GM19467 (cell line): ENCODE measurements around the gene FNDC1.

ENCODE experiments used
- ATAC-seq: cut with Tn5 transposase; IDR thresholded peaks from one replicate; pipeline ENCODE4 v1.9.1; 2021; ENCODE audit warnings: mild to moderate bottlenecking, moderate library complexity; ENCODE audit not compliant: unreplicated experiment

The FNDC1 gene

DNA sequence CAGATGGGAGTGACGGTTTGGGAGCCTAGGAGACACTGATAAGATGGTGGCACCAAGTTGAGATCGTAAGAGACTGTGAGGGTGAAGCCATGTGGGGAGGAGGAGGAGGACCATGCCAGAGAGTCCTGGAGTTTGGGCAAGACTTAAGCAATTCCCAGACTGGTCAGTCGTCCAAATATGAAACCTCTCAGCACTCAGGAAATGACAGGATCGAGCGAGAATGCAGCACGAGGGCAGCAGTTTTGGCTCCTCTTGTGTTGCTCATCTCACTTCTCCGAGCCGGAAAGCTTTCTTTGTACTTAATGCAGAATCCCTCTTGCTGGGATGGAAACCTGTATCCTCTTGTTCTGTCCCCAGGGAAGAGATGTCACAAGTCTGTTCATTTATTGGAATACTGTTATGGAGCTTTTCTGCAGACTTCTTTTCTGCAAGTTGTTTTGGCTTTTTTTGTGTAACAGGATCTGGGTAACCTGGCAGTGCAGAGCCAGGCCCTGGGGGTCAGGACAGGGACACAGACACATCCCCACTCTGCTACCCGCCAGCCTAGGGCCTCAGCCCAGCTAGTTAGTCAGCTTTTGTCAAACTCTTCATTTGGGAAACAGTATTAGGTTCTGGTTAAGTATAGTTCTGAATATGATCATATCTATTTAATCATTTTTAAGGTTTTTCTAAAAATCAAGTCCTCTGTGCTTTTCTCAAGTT, 34.3 kb downstream of the FNDC1 start:
- ATAC-seq, result no peak

DNA sequence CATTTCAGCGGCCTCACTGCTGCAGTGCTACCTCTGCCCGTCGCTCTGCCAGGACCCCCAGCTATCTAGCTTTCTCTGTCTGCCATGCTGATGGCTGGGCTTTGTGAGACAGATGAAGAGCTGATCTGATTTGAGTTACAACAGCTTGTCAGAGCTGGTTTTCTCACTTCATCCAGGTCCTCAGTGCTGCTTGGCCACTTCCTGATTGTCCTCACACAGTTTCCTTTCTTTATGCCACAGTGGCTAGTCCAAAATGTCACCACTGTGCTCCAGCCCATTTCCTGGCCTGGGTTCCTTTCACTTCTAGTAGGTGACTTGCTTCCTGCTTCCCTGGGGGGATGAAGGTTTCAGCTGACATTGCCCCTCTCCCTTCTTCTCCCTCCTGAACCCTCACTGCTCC, 35.4 kb downstream of the FNDC1 start:
- no peak for ATAC-seq

DNA sequence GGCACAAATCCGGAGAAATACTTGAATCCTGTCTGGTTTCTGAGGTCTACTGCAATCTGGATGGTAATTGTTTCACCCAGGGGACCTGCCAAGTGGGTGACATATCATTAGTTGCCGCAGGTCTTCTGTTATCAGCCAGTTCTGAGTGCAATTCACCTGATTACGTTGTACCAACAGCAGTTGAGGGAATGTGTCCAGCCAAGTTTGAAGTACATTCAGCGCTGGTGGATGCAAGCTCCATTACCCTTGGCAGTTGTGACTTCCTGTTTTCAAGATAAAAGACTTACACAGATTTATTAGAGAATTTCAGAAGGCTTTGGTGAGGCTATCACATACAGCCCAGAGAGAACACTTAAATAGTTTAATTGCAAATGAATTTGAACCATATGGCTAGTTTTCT, 42.8 kb downstream of the FNDC1 start:
- no peak for ATAC-seq

DNA sequence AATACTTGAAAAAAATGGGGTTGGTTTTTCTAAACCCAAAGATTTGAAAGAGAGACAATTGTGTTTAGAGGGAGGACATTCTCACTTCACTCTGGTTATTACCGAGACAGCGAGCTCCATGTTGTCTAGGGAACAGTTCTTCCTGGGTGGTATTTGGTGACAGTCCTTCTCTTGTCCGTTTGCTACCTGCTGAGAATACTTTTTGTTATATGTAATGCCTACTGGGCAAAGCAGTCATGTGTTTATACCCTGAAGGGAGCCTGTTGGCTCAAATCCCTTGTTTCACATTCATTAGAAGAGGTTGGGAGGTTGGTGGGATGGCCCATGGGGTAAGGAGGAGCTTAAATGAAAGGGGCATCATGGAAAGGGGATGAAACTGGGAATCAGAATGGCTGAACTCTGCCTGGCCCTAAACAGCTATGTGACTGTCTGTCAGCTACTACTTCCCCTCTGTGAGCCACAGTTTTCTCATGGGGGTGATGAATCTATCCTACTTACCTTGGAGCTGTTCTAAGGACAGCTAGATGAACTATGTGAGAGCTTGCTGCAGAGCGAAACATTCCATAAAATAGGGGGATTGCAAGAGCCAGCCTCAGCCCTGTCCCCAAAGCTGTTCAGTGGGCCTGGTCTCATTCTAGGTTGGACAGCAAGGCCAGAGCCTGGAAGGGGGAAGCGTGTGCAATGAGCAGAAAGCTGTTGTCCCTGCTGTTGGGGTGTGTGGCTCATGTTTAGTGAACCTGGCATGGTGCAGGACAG, 43.5 kb downstream of the FNDC1 start:
- no peak for ATAC-seq

DNA sequence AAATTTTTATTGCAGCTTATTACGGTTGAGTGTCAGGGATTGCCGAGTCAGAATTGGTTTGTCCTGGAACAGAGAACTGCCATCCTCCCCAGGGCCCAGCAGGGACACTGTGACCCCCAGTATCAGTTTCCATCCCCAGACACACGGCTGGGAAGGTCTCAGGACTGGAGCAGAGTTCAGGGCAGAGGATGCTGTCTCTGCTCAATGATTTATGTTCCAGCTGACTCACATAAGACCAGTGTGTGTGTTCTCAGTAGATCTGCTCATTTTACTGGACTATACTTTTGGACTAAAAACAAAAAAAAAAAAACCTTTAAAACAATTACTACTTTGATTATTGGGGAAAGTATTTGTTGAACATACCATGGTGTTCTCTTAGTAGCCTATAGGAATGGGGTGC, 44.2 kb downstream of the FNDC1 start:
- no peak for ATAC-seq

DNA sequence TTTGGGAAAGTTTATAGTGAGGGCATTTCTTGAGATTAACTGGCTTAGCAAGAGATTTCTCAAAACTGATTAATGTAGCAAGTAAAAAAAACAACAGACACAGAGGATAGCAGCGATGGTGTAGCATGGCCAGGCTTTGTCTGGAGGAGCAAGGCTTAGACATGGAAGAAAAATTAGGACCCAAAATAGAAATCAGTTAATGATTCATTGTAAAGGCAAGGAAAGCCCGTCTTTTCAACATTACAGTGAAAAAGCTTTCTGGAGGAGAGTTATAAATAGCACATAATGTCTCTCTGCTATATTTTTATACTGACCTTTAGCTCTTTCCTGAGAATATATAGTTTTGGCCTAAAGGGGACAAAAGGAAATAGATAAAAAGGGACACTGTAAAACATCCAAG, 45.1 kb downstream of the FNDC1 start:
- no peak for ATAC-seq

DNA sequence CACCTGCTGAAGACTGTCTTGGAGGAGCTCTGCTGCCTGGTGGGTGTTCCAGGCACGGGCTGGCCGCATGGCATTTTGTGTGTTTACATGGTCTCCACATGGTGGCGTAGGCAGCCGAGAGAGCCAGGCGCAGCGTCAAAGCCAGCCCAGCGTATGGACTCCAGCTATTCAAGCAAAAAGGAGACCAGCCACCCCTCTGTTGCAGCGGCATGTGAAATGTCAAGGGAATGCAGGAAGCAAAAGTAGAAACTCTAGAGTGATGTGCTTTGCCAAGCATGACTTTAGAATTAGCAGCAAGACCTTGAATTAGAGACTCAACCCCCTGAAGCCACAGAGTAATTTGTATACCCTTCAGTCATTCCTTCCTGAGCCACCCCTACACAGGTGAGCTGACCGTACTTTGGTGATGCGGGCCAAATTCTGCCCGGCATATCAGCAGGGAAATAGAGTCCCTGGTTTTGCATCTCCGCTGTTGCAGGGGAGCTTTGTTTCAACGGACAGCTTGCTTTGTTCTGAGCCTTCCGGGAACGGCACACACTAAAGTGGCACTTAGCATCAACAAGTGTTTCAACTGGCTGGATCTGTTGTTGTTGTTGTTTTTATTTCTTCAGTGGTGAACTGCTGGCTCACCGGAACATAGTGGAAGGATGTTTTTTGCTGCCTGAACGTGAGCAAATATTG, 48.5 kb downstream of the FNDC1 start:
- peak; percentile 85 for ATAC-seq

DNA sequence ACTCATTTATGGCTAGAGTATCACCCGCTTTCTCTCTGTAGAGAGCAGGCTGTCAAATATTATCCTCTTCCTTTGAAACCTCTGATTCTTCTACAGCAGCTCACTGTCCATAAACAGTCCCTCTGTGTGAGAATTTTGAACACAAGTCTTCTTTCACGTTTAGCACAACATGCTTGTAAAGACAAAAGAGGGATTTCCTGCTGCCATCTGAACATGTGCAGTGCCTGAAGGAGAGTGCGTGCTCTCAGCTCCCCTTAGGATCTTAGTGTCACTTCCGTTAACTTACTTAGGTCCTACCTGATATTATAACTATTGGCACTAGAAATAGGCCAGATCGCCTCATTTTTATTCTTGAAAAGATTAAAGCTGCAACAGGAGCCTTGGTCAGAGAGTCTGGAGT, 50.9 kb downstream of the FNDC1 start:
- no peak for ATAC-seq

DNA sequence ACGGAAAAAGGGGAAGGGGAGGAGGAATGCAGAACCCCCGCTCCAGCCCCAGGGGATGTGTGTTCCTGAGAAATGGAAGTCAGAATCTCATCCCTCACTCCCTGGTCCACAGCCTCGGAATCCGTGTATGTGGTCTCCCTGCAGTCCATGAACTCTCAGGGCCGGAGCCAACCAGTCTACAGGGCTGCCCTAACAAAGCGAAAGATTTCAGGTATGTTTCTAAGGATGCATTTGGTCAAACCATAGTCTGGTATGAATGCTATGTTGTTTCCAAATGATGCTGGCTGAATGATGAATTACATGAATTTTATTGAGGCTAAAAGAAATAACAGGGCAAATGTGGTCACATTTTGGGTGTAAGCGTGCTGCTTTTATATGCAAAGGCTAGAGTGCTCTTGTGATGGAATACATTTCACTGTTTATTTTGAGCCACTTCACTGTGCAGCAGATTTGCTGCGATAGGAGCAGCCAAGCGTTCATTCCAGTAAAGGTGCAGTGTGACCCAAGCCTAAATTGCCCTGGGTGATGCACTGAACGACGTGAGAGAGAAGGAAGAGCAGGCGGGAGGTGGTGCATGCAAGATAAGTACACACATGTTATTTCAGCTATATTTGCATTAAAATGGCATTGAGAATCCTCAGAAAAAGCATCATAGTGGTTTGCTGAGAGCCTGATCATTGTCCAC, 52.4 kb downstream of the FNDC1 start:
- no peak for ATAC-seq

DNA sequence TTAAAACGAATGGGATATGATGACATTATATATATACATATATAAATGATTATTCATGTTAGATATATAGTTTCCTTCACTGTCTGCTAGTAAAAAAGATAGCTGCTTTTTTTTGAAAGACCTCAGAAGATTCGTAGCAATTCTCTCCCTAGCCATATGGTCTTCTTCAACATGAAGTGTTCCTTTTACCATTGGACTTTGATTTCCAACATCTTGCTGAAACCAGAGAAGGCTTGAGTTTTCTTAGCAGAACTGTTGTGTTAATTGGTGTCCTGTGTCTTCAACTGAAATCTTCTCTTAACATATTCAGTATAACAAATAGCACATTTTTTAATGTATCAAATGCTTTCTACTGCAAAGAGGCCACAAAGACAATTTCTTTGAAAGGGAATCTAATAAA, 55.3 kb downstream of the FNDC1 start:
- no peak for ATAC-seq

DNA sequence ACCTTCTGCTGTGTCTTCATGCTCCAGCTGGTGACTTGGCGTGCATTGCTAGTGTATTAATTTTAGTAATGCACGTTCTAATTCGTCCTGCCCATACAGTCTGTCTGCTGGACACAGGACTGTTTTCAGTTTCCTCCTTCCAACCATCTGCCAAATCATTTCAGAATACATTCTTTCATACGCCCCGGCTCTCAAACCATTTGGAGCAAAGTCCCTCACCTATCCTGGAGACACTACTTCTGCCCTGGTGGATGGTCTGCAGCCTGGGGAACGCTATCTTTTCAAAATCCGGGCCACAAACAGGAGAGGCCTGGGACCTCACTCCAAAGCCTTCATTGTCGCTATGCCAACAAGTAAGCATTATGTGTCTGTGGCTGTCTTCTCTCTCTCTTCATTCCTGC, 60.5 kb downstream of the FNDC1 start:
- no peak for ATAC-seq

DNA sequence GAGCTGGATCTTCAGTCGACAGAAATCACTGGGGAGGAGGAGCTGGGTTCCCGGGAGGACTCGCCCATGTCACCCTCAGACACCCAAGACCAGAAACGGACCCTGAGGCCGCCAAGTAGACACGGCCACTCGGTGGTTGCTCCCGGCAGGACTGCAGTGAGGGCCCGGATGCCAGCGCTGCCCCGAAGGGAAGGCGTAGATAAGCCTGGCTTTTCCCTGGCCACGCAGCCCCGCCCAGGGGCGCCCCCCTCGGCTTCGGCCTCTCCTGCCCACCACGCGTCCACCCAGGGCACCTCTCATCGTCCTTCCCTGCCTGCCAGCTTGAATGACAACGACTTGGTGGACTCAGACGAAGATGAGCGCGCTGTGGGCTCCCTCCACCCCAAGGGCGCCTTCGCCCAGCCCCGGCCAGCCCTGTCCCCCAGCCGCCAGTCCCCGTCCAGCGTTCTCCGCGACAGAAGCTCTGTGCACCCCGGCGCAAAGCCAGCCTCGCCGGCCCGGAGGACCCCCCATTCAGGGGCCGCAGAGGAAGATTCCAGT, 63.0 kb downstream of the FNDC1 start:
- no peak for ATAC-seq

DNA sequence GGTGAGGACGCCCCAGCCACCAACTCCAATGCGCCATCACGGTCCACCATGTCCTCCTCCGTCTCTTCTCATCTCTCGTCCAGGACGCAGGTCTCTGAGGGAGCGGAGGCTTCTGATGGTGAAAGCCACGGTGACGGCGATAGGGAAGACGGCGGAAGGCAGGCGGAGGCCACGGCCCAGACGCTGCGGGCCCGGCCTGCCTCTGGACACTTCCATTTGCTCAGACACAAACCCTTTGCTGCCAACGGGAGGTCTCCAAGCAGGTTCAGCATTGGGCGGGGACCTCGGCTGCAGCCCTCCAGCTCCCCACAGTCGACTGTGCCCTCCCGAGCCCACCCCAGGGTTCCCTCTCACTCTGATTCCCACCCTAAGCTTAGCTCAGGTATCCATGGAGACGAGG, 63.6 kb downstream of the FNDC1 start:
- ATAC-seq, result no peak

DNA sequence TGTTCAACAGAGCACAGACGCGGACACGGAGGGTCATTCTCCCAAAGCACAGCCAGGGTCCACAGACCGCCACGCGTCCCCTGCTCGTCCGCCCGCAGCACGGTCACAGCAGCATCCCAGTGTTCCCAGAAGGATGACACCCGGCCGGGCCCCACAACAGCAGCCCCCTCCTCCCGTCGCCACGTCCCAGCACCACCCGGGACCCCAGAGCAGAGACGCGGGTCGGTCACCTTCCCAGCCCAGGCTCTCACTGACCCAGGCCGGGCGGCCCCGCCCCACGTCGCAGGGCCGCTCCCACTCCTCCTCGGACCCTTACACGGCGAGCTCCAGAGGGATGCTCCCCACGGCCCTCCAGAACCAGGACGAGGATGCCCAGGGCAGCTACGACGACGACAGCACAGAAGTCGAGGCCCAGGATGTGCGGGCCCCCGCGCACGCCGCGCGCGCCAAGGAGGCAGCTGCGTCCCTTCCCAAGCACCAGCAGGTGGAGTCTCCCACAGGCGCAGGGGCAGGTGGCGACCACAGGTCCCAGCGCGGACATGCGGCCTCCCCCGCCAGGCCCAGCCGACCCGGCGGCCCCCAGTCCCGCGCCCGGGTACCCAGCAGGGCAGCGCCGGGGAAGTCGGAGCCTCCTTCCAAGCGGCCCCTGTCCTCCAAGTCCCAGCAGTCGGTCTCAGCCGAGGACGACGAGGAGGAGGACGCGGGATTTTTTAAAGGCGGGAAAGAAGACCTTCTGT, 64.3 kb downstream of the FNDC1 start:
- no peak for ATAC-seq

DNA sequence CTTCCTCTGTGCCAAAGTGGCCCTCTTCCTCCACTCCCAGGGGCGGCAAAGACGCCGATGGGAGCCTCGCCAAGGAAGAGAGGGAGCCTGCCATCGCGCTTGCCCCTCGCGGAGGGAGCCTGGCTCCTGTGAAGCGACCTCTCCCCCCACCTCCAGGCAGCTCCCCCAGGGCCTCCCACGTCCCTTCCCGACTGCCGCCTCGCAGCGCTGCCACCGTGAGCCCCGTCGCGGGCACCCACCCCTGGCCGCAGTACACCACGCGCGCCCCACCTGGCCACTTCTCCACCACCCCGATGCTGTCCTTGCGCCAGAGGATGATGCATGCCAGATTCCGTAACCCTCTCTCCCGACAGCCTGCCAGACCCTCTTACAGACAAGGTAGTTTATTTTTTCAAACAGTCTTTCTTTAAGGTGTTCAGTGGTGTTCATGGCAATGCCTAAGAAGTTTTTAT, 64.9 kb downstream of the FNDC1 start:
- no peak for ATAC-seq

DNA sequence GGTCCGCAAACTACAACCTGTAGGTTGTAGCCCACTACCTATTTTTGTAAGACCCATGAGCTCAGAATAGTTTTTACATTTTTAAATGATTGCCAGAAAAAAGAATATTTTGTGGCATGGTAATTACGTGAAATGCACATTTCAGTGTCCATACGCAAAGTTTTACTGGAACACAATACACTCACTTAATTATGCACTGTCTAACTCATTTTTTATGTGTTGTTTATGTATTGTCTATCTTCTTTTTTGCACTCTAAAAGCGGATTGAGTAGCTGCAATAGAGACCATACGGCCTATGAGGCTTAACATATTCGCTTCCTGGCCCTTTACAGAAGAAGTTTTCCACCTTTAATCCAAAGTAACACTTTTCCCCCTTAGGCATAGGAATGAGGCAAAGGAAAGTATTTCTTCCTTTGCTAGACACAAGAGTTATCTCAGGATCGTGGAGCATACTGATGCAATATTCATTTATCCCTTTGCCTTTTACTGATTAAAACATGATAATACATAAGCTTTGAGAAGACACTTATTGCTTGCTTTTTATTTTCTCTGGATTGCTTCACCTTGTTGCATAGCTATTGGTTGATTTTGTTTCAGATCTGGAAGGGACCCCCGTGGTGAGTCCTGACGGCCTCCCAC, 69.8 kb downstream of the FNDC1 start:
- no peak for ATAC-seq

DNA sequence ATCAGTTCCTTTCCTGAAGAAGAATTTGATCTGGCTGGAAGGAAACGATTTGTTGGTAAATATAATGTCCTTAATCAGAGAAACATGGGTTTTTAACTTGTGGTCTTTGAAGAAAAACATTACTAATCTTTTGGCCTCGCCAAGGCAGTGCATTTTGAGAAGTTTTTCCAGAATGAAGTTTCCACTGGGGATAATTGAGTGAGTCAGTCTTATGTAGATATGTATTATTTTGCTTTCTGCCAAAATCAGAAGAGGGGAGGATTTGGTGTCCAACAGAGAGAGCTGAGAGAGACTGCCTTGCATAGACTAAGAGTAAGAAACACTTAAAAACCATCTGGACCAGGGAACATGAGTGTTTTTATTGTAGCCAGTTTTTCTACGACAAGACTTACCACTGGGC, 79.9 kb downstream of the FNDC1 start:
- no peak for ATAC-seq

DNA sequence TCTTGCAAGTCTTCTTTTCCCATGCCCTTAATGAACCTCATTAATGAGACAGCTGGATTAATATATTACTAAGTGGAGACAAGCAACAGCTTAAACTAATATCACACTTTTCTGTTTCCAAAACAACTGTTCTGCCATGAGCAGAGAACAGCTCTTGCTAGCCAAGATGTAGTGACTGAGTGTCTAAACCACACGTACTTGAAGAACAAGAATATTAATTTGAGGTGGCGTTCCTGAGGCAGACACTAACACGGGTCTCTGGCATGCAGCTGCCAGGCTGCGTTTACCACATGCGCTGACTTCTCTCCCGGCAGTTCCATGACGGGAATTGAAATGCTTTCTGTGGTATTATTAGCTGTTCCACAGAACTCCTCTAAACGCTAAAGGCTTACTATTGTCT, 80.6 kb downstream of the FNDC1 start:
- ATAC-seq, result no peak

DNA sequence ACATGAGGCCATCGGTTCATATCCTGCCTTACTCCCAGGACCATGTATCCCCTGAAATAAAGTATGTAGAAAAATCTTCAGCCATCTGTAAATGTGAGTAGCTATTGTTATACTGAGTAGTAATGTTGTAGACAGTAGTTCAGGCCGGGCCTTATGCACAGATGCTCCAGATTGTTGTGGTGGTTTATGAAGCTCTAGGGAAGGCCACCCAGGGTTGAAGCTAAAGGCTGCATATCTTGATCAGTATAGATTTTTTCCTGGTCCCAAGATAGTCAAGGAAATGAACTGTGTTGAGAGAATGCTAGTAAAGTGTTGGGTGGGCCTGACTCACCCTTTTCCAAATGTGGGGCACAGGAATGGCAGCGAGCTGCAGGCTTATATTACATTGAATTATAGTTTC, 81.4 kb downstream of the FNDC1 start:
- ATAC-seq, result no peak

DNA sequence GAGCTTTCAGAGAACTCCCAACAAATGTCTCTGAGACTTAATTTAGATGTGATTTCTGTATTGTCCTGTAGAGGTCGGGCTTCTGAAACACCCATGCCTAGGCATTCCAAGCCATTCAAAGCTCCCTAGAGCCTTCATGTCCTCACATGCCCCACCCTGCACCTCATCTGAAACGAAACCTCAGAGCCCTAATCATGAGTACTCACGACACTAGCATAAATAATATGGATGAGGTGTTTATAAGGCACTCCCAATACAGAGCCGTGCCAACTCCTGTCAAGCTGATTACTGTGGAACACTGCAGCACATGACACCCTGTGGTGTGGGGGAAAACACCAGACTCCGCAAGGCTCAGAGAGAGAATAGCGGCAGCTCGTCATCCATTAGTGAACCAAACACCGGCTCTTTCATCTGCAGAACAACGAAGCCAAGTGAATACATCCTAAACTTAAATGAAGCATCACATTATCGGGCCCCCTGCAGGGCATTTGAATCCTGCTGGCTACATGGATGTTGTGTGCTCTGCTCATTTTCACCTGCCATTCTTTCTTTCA, 83.8 kb downstream of the FNDC1 start:
- ATAC-seq, result peak; percentile 70
